ENCODE data around the gene CYCS. TPM values are rescaled to one million over a fixed set of nuclear protein-coding genes. Genes with fewer than 3 reads are reported as not detected.

CYCS gene
- total RNA-seq, 2 experiments from 2014 or later, result 65.2 to 175 TPM

- POLR2A ChIA-PET, result interaction anchor here (0.9 to 1.3 kb wide), 2 partner anchors 9 to 15 kb away, joined by 3 to 6 read pairs; partner anchors contain the start of gene CYCS
- H3K4me1 ChIP-seq (ENCODE audit: insufficient read depth, low read length, poor library complexity, severe bottlenecking), result no peaks in the 10 kb centered on the region
- H3K27ac ChIP-seq (ENCODE audit: low read depth, low read length, poor library complexity, severe bottlenecking), result no peak overlapping the region
- H3K9me2 ChIP-seq (ENCODE audit: insufficient read depth, low read length), result no peaks in the 10 kb centered on the region
- CTCF ChIA-PET (ENCODE audit: unreplicated experiment), result no interaction called here
- no peaks in the 10 kb centered on the region for H3K36me3 ChIP-seq (ENCODE audit: insufficient read depth, low read length)
- no peak for TF ChIP-seq CTCF (conservative IDR thresholded peaks at IDR 0.05; ENCODE audit: low read length)
- TF ChIP-seq EZH2phosphoT487 (IDR thresholded peaks at IDR 0.05; ENCODE audit: borderline replicate concordance, low read depth, low read length), result no peak
- no TSS peak for BruUV-seq (replicated peaks)
- no peak overlapping the region for H3K4me2 ChIP-seq (ENCODE audit: low read length)
- H2AFZ ChIP-seq (ENCODE audit: low read length), result no peak overlapping the region
- no peaks in the 10 kb centered on the region for H3K79me2 ChIP-seq (ENCODE audit: insufficient read depth, low read depth, low read length)
- DNase-seq (ENCODE audit: low spot score), result no peak
- intact Hi-C loops (cut with micrococcal nuclease; ENCODE audit: unreplicated experiment), result no loop called here
- H3K9me3 ChIP-seq (ENCODE audit: low read length), result no peaks in the 10 kb centered on the region
- H4K20me1 ChIP-seq (ENCODE audit: insufficient read depth, low read length), result no peaks in the 10 kb centered on the region
- H3K4me3 ChIP-seq (ENCODE audit: low read depth, low read length, poor library complexity, severe bottlenecking), result no peak overlapping the region
Observed at GRCh38 chr7:25134358-25135010, 9.4 kb upstream of the CYCS start.

- intact Hi-C loops (cut with micrococcal nuclease; ENCODE audit: unreplicated experiment), result no loop called here
- no peak for TF ChIP-seq CTCF (conservative IDR thresholded peaks at IDR 0.05; ENCODE audit: low read length)
- no peak for TF ChIP-seq EZH2phosphoT487 (IDR thresholded peaks at IDR 0.05; ENCODE audit: borderline replicate concordance, low read depth, low read length)
- BruUV-seq (replicated peaks), result no TSS peak
- no peaks in the 10 kb centered on the region for H3K36me3 ChIP-seq (ENCODE audit: insufficient read depth, low read length)
- no peaks in the 10 kb centered on the region for H3K9me3 ChIP-seq (ENCODE audit: low read length)
- CTCF ChIA-PET (ENCODE audit: unreplicated experiment), result interaction anchor here (0.6 kb wide), 1 partner anchor 488 kb away, joined by 3 read pairs; no protein-coding TSS in a partner anchor
- H3K9me2 ChIP-seq (ENCODE audit: insufficient read depth, low read length), result no peaks in the 10 kb centered on the region
- H3K79me2 ChIP-seq (ENCODE audit: insufficient read depth, low read depth, low read length), result no peaks in the 10 kb centered on the region
- no peaks in the 10 kb centered on the region for H3K4me1 ChIP-seq (ENCODE audit: insufficient read depth, low read length, poor library complexity, severe bottlenecking)
- H3K4me3 ChIP-seq (ENCODE audit: low read depth, low read length, poor library complexity, severe bottlenecking), result no peak overlapping the region
- no peaks in the 10 kb centered on the region for H4K20me1 ChIP-seq (ENCODE audit: insufficient read depth, low read length)
- no peak for DNase-seq (ENCODE audit: low spot score)
- peak overlapping the region; percentile 2; the same call in 1 of the 2 replicates for H3K4me2 ChIP-seq (ENCODE audit: low read length)
- POLR2A ChIA-PET, result no interaction called here
- no peak overlapping the region for H3K27ac ChIP-seq (ENCODE audit: low read depth, low read length, poor library complexity, severe bottlenecking)
- peak overlapping the region; percentile 72 for H2AFZ ChIP-seq (ENCODE audit: low read length)
Observed at GRCh38 chr7:25132430-25132829, 7.4 kb upstream of the CYCS start.

GRCh38 chr7:25126751-25127150 is 1.7 kb upstream of the CYCS start:
- no peak for DNase-seq (ENCODE audit: low spot score)
- Histone ChIP-seq H3K4me3 (ENCODE audit: low read depth, low read length, poor library complexity, severe bottlenecking) (no peak overlapping the region), H3K27ac (ENCODE audit: low read depth, low read length, poor library complexity, severe bottlenecking) (no peak overlapping the region), H3K9me2 (ENCODE audit: insufficient read depth, low read length) (no peaks in the 10 kb centered on the region), H3K9me3 (ENCODE audit: low read length) (0 out of 2 replicates have a peak, but pooled peaks cover 7% of the 10 kb centered on the region), H3K36me3 (ENCODE audit: insufficient read depth, low read length) (peaks cover 29% of the 10 kb centered on the region), H3K4me1 (ENCODE audit: insufficient read depth, low read length, poor library complexity, severe bottlenecking) (peaks cover 20% of the 10 kb centered on the region), H3K4me2 (ENCODE audit: low read length) (no peak overlapping the region), H3K79me2 (ENCODE audit: insufficient read depth, low read depth, low read length) (peaks cover 38% of the 10 kb centered on the region), H4K20me1 (ENCODE audit: insufficient read depth, low read length) (peaks cover 11% of the 10 kb centered on the region), H2AFZ (ENCODE audit: low read length) (0 out of 2 replicates have a peak overlapping the region, but pooled peaks have one; percentile 22)
- intact Hi-C loops (cut with micrococcal nuclease; ENCODE audit: unreplicated experiment), result no loop called here
- ChIA-PET POLR2A (interaction anchor here (0.7 to 3.1 kb wide), 7 partner anchors 8 to 720 kb away, joined by 3 to 15 read pairs (median 5); no protein-coding TSS in a partner anchor), CTCF (ENCODE audit: unreplicated experiment) (no interaction called here)
- BruUV-seq (replicated peaks), result no TSS peak
- TF ChIP-seq EZH2phosphoT487 (IDR thresholded peaks at IDR 0.05; ENCODE audit: borderline replicate concordance, low read depth, low read length), result no peak
- TF ChIP-seq CTCF (conservative IDR thresholded peaks at IDR 0.05; ENCODE audit: low read length), result no peak
